K562 (cell line): ENCODE measurements around the gene CERCAM. TPM values are rescaled to one million over a fixed set of nuclear protein-coding genes. Genes with fewer than 3 reads are reported as not detected.

Experiments
- ATAC-seq: fragments of 200-7000 bp; cut with Tn5 transposase; 3 replicates; pipeline ENCODE4 v1.9.1; 2020; ENCODE audit warnings: moderate library complexity
- BruUV-seq: library from RNA; stranded (reverse); fragments of 400-500 nt; replicated peaks from 2 replicates; lab custom pipeline; 2021; lab: Mats Ljungman, UMichigan
- CTCF ChIA-PET: fragments of 300-600 bp; formaldehyde crosslinking; extraction: SDS; loops from one replicate; lab custom pipeline; 2021; ENCODE audit warnings: low intra/inter-chr PET ratio; lab: Yijun Ruan, JAX
- POLR2A ChIA-PET: fragments of 300-600, 350-650 bp; sonication (Branson Sonifier 250); formaldehyde crosslinking; extraction: SDS; loops from one replicate; lab custom pipeline; 2021; ENCODE audit warnings: antibody characterized with exemption, inconsistent platforms; lab: Yijun Ruan, JAX
- DNase-seq, 4 experiments: peaks; one replicate each; pipeline versions ENCODE4 v3.0.0 to v3.0.0-alpha.2; 2011 to 2018; ENCODE audit warnings: low spot score in 3 of 4, mixed read lengths in 3 of 4; ENCODE audit errors: extremely low read depth in 1 of 4
- FAIRE-seq: peaks from 2 replicates; lab custom pipeline; 2011; peaks lifted over from hg19 to GRCh38; lab: Jason Lieb, UNC
- H2AFZ ChIP-seq: 2 replicates; pipeline ENCODE4 v1.6.0; 2011; ENCODE audit warnings: low read depth, low read length, control low read depth, inconsistent platforms
- H3K27ac ChIP-seq: fragments of 200-600 bp; 3 replicates; pipeline ENCODE4 v1.8.0; 2011; ENCODE audit warnings: low read depth, mild to moderate bottlenecking, control low read depth, inconsistent platforms, low read length, moderate library complexity, mixed read lengths; ENCODE audit errors: extremely low read depth
- H3K27me3 ChIP-seq, 2 experiments: fragments of 300-600 bp in 1 of 2; 2 replicates in 1 of 2; 3 replicates in 1 of 2; pipeline versions ENCODE4 v1.6.0 to v1.8.0; 2011; ENCODE audit warnings: inconsistent platforms in 2 of 2, low read length in 2 of 2, mild to moderate bottlenecking in 1 of 2, mixed read lengths in 1 of 2, moderate library complexity in 1 of 2; ENCODE audit not compliant: control insufficient read depth in 2 of 2, insufficient read depth in 2 of 2
- H3K36me3 ChIP-seq: fragments of 300-600 bp; 3 replicates; pipeline ENCODE4 v1.8.0; 2011; ENCODE audit warnings: mild to moderate bottlenecking, low read length, inconsistent platforms; ENCODE audit not compliant: control insufficient read depth, insufficient read depth
- H3K4me1 ChIP-seq, 2 experiments: fragments of 200-600 bp in 1 of 2; replicated peaks in 1 of 2; 2 replicates in 1 of 2; 3 replicates in 1 of 2; pipeline versions ENCODE4 v1.5.1 to v1.8.0; 2011; ENCODE audit warnings: inconsistent platforms in 2 of 2, low read length in 2 of 2, mild to moderate bottlenecking in 1 of 2, mixed read lengths in 1 of 2, moderate library complexity in 1 of 2; ENCODE audit not compliant: control insufficient read depth in 2 of 2, insufficient read depth in 2 of 2
- H3K4me2 ChIP-seq: 2 replicates; pipeline ENCODE4 v1.6.1; 2011; ENCODE audit warnings: low read length, control low read depth, inconsistent platforms, mixed read lengths; ENCODE audit not compliant: insufficient read depth
- H3K4me3 ChIP-seq: fragments of 200-600 bp; sonication (generic), shearing (Covaris generic); 2 replicates; pipeline ENCODE4 v1.5.1; 2016; ENCODE audit warnings: control low read depth, inconsistent platforms
- H3K79me2 ChIP-seq: fragments of 200-600 bp; 3 replicates; pipeline ENCODE4 v1.8.0; 2011; ENCODE audit warnings: low read length, inconsistent platforms; ENCODE audit not compliant: control insufficient read depth, insufficient read depth
- H3K9ac ChIP-seq, 2 experiments: 2 replicates each; pipeline versions ENCODE4 v1.6.0 to v1.6.1; 2011; ENCODE audit warnings: low read depth in 2 of 2, low read length in 2 of 2, control low read depth in 1 of 2, inconsistent platforms in 1 of 2, mild to moderate bottlenecking in 1 of 2, mixed read lengths in 1 of 2; ENCODE audit not compliant: insufficient read depth in 1 of 2
- H3K9me1 ChIP-seq: one replicate; pipeline ENCODE4 v1.6.0; 2011; ENCODE audit warnings: inconsistent platforms, mild to moderate bottlenecking, low read length, moderate library complexity; ENCODE audit not compliant: control insufficient read depth, insufficient read depth
- H3K9me3 ChIP-seq: replicated peaks from 2 replicates; pipeline ENCODE4 v1.5.1; 2011; ENCODE audit warnings: low read depth, low read length, inconsistent platforms; ENCODE audit not compliant: control insufficient read depth, insufficient read depth
- H4K20me1 ChIP-seq: replicated peaks from 2 replicates; pipeline ENCODE4 v1.6.1; 2011; ENCODE audit warnings: low read length, inconsistent platforms, mixed read lengths; ENCODE audit not compliant: control insufficient read depth, insufficient read depth
- BDP1 ChIP-seq: IDR thresholded peaks from 3 replicates; pipeline ENCODE4 v1.6.1; 2011; ENCODE audit not compliant: insufficient read length, insufficient read depth
- E2F1 ChIP-seq: sonication (generic); formaldehyde crosslinking; IDR thresholded peaks from 2 replicates; pipeline ENCODE4 v1.8.1; 2023; ENCODE audit warnings: mild to moderate bottlenecking, missing genetic modification reagents, moderate library complexity
- E2F6 ChIP-seq, 2 experiments: IDR thresholded peaks; 2 replicates each; pipeline ENCODE4 v1.6.1; 2011; ENCODE audit warnings: borderline replicate concordance in 1 of 2, control low read depth in 1 of 2, low read depth in 1 of 2, low read length in 1 of 2, mild to moderate bottlenecking in 1 of 2, mixed read lengths in 1 of 2, moderate library complexity in 1 of 2; ENCODE audit not compliant: insufficient read depth in 1 of 2, insufficient read length in 1 of 2, poor library complexity in 1 of 2, severe bottlenecking in 1 of 2; ENCODE audit errors: extremely low read depth in 1 of 2
- HDAC6 ChIP-seq: IDR thresholded peaks from 2 replicates; pipeline ENCODE4 v1.6.1; 2012; ENCODE audit warnings: low read depth, mild to moderate bottlenecking, control low read depth, inconsistent platforms, low read length, moderate library complexity
- HNRNPK ChIP-seq: fragments of 200-400 bp; formaldehyde crosslinking; IDR thresholded peaks from one replicate; pipeline ENCODE4 v1.6.1; 2018; ENCODE audit warnings: mild to moderate bottlenecking, low read depth, low read length; ENCODE audit not compliant: poor library complexity, severe bottlenecking
- ILF3 ChIP-seq: fragments of 450-650 bp; IDR thresholded peaks from 2 replicates; pipeline ENCODE4 v1.6.1; 2018; ENCODE audit warnings: antibody characterized with exemption, mild to moderate bottlenecking, moderate library complexity, borderline replicate concordance
- MCM2 ChIP-seq: fragments of 450-650 bp; IDR thresholded peaks from 2 replicates; pipeline ENCODE4 v1.6.1; 2017; ENCODE audit warnings: low read depth, mild to moderate bottlenecking
- MEF2A ChIP-seq: IDR thresholded peaks from 2 replicates; pipeline ENCODE4 v1.6.1; 2011; ENCODE audit warnings: low read depth, mild to moderate bottlenecking, low read length, moderate library complexity; ENCODE audit not compliant: control insufficient read depth
- NR2F6 ChIP-seq: fragments of 450-650 bp; formaldehyde crosslinking; IDR thresholded peaks from 2 replicates; pipeline ENCODE4 v1.4.0; 2020; ENCODE audit warnings: mild to moderate bottlenecking
- RBM25 ChIP-seq: fragments of 200-400 bp; formaldehyde crosslinking; IDR thresholded peaks from 2 replicates; pipeline ENCODE4 v1.6.1; 2018; ENCODE audit warnings: low read length, low read depth, moderate library complexity; ENCODE audit not compliant: severe bottlenecking
- TAF15 ChIP-seq: fragments of 200-400 bp; formaldehyde crosslinking; IDR thresholded peaks from 2 replicates; pipeline ENCODE4 v1.6.1; 2017; ENCODE audit warnings: mild to moderate bottlenecking, low read depth, low read length, moderate library complexity
- TCF7 ChIP-seq: sonication (generic); IDR thresholded peaks from 2 replicates; pipeline ENCODE4 v1.6.1; 2016; ENCODE audit warnings: antibody characterized with exemption, borderline replicate concordance
- ZNF512 ChIP-seq: IDR thresholded peaks from 2 replicates; pipeline ENCODE4 v1.6.1; 2016; ENCODE audit warnings: missing genetic modification characterization, missing compliant biosample characterization
- ZNF583 ChIP-seq: fragments of 250-450 bp; sonication (Bioruptor Pico); IDR thresholded peaks from 2 replicates; pipeline ENCODE4 v1.4.0; 2020
- ZNF785 ChIP-seq: fragments of 250-450 bp; sonication (Bioruptor Pico); IDR thresholded peaks from 2 replicates; pipeline ENCODE4 v1.4.0; 2020; ENCODE audit warnings: mild to moderate bottlenecking
- ZNF830 ChIP-seq: fragments of 250-450 bp; sonication (Bioruptor Pico); IDR thresholded peaks from 2 replicates; pipeline ENCODE4 v1.5.0; 2021; ENCODE audit warnings: mild to moderate bottlenecking
- WGBS: fragments of 100-300 bp; shearing (Covaris generic); methylation state at CpG from one replicate; pipeline ENCODE4 v1.1.6; 2016; ENCODE audit warnings: low coverage, mixed read lengths; ENCODE audit not compliant: insufficient coverage; ENCODE audit errors: missing lambda C conversion rate; 5-methylcytosine and 5-hydroxymethylcytosine counted together
- in situ Hi-C: fragments of 300-500 bp; cut with MboI; formaldehyde crosslinking; loops from 4 replicates; pipeline ENCODE4 v1.15.0; 2018; ENCODE audit warnings: inconsistent platforms, mixed read lengths
- intact Hi-C: fragments of 100-400 bp; cut with micrococcal nuclease; formaldehyde crosslinking; loops from 2 replicates; pipeline ENCODE4 v1.14.2; 2022
- polyA plus RNA-seq, 8 experiments: library from polyadenylated mRNA; depleted of rRNA in 4 of 8; stranded (reverse) in 5 of 8; unstranded in 3 of 8; fragments of >200 nt; fragmentation: Nextera tagmentation in 2 of 8; fragmentation: Illumina TruSeq in 1 of 8; extraction: Ambion mirVana in 2 of 8; extraction: Trizol in 1 of 8; gene quantifications; 2 replicates each; pipeline versions ENCODE4 v1.2.1 to v1.2.3, GENCODE V29; 2011 to 2014; ENCODE audit warnings: inconsistent platforms in 1 of 8, missing spikeins in 1 of 8
- total RNA-seq, 7 experiments: library from RNA; depleted of rRNA in 6 of 7; stranded (reverse); fragments of >200 nt in 6 of 7; fragmentation: Illumina TruSeq in 2 of 7; extraction: Trizol in 2 of 7; gene quantifications; 2 replicates each; pipeline versions ENCODE4 v1.2.1 to v1.2.3, GENCODE V29; 2011 to 2021; ENCODE audit warnings: low replicate concordance in 1 of 7

The CERCAM gene
- total and polyA plus RNA-seq, 9 of the 15 experiments (the other 6 are each of a cell fraction or from before 2014, with no cell fraction given) = 0.75 to 24.0 (median 18.0) TPM

- TF ChIP-seq E2F1 (CRISPR knock-in tag) (no peak), ZNF583 (CRISPR knock-in tag) (no peak)
Measured at GRCh38 chr9:128457207-128457606, 36.5 kb downstream of the CERCAM start (continued).

- no peak for ATAC-seq
- CTCF ChIA-PET = no interaction called here
Measured at GRCh38 chr9:128459011-128459410, 38.4 kb downstream of the CERCAM start.

More at GRCh38 chr9:128459011-128459410, 38.4 kb downstream of the CERCAM start:
- no peak for FAIRE-seq
- no peak overlapping the region for H3K4me3 ChIP-seq
- TF ChIP-seq RBM25 (no peak), BDP1 (no peak), TCF7 (no peak), ILF3 (no peak), ZNF830 (CRISPR knock-in tag) (no peak), MCM2 (no peak), ZNF512 (tag) (no peak), ZNF785 (CRISPR knock-in tag) (no peak), HNRNPK (no peak), E2F6 (IDR thresholded peaks at IDR 0.05; ENCODE audit: borderline replicate concordance in 1 of 2, extremely low read depth in 1 of 2, insufficient read depth in 1 of 2, insufficient read length in 1 of 2, low read depth in 1 of 2, low read length in 1 of 2, poor library complexity in 1 of 2, severe bottlenecking in 1 of 2) (no peak), NR2F6 (CRISPR knock-in tag) (no peak), MEF2A (no peak), TAF15 (no peak), HDAC6 (no peak)
- TF ChIP-seq, all 486 proteins: peak for 0
- no peak overlapping the region for H3K27ac ChIP-seq
- no peak overlapping the region for H3K4me2 ChIP-seq
- H4K20me1 ChIP-seq = no peaks in the 10 kb centered on the region; the same call in 1 of the 2 replicates
- H3K36me3 ChIP-seq = peaks cover 56% of the 10 kb centered on the region
- intact Hi-C loops (loop anchor here (5.0 kb wide), 1 partner anchor 33 kb away; no protein-coding TSS in a partner anchor), in situ Hi-C loops (no loop called here)
- H3K9me1 ChIP-seq = peaks cover 7% of the 10 kb centered on the region
- H3K27me3 ChIP-seq = no peaks in the 10 kb centered on the region
- H3K4me1 ChIP-seq = peaks cover 6 to 26% of the 10 kb centered on the region in 2 experiments; a peak in 3 of 5 replicates
- H3K79me2 ChIP-seq = peaks cover 34% of the 10 kb centered on the region
- no peak overlapping the region for H2AFZ ChIP-seq
- 91% methylated on average over 3 of the region's 3 CpGs for WGBS
- POLR2A ChIA-PET = interaction anchor here (0.9 kb wide), 1 partner anchor 10 kb away, joined by 3 read pairs; no protein-coding TSS in a partner anchor
- no peak for DNase-seq
- no TSS peak for BruUV-seq
- H3K9ac ChIP-seq = no peak overlapping the region
- H3K9me3 ChIP-seq = no peaks in the 10 kb centered on the region
